ENCODE measurements around the gene ETFRF1. TPM values are rescaled to one million over a fixed set of nuclear protein-coding genes. Genes with fewer than 3 reads are reported as not detected.

Gene ETFRF1
- total RNA-seq, 1 experiment from 2014 or later: 10.2 TPM

- Mint-ChIP-seq H3K4me1 (ENCODE audit: low read depth, unreplicated experiment) (no peaks in the 10 kb centered on the region), H3K4me3 (ENCODE audit: unreplicated experiment) (no peak overlapping the region), H3K27ac (ENCODE audit: unreplicated experiment) (no peak overlapping the region), H3K27me3 (ENCODE audit: insufficient read depth, unreplicated experiment) (no peaks in the 10 kb centered on the region), H3K36me3 (ENCODE audit: insufficient read depth, unreplicated experiment) (peaks cover under 1% of the 10 kb centered on the region), H3K9me3 (ENCODE audit: unreplicated experiment) (no peaks in the 10 kb centered on the region)
- DNase-seq: no peak
- ChIA-PET CTCF (no interaction called here), POLR2A (no interaction called here)
- Histone ChIP-seq H3K27me3 (replicated peaks; ENCODE audit: control insufficient read depth, insufficient read depth, low read length) (no peaks in the 10 kb centered on the region), H3K4me1 (no peaks in the 10 kb centered on the region), H3K9me3 (no peaks in the 10 kb centered on the region), H3K36me3 (ENCODE audit: control insufficient read depth, insufficient read depth, low read length) (no peaks in the 10 kb centered on the region), H3K4me3 (ENCODE audit: low read depth, low read length) (no peak overlapping the region)
- no peak for TF ChIP-seq CTCF (IDR thresholded peaks at IDR 0.05; ENCODE audit: insufficient read depth in 1 of 2, low read depth in 1 of 2, low read length in 1 of 2, severe bottlenecking in 1 of 2, unreplicated experiment in 1 of 2)
- BruUV-seq (replicated peaks): no TSS peak
- intact Hi-C loops (cut with micrococcal nuclease; ENCODE audit: unreplicated experiment): no loop called here
Measured at GRCh38 chr12:25189656-25190055, 5.4 kb upstream of the ETFRF1 start.

- Mint-ChIP-seq H3K4me3 (ENCODE audit: unreplicated experiment) (no peak overlapping the region), H3K36me3 (ENCODE audit: insufficient read depth, unreplicated experiment) (peaks cover 10% of the 10 kb centered on the region), H3K4me1 (ENCODE audit: low read depth, unreplicated experiment) (no peaks in the 10 kb centered on the region), H3K9me3 (ENCODE audit: unreplicated experiment) (no peaks in the 10 kb centered on the region), H3K27ac (ENCODE audit: unreplicated experiment) (no peak overlapping the region), H3K27me3 (ENCODE audit: insufficient read depth, unreplicated experiment) (no peaks in the 10 kb centered on the region)
- Histone ChIP-seq H3K27me3 (replicated peaks; ENCODE audit: control insufficient read depth, insufficient read depth, low read length) (no peaks in the 10 kb centered on the region), H3K9me3 (no peaks in the 10 kb centered on the region), H3K4me3 (ENCODE audit: low read depth, low read length) (no peak overlapping the region), H3K36me3 (ENCODE audit: control insufficient read depth, insufficient read depth, low read length) (no peaks in the 10 kb centered on the region), H3K4me1 (no peaks in the 10 kb centered on the region)
- DNase-seq: no peak
- BruUV-seq (replicated peaks): no TSS peak
- ChIA-PET POLR2A (no interaction called here), CTCF (no interaction called here)
- intact Hi-C loops (cut with micrococcal nuclease; ENCODE audit: unreplicated experiment): no loop called here
- TF ChIP-seq CTCF (IDR thresholded peaks at IDR 0.05; ENCODE audit: insufficient read depth in 1 of 2, low read depth in 1 of 2, low read length in 1 of 2, severe bottlenecking in 1 of 2, unreplicated experiment in 1 of 2): no peak
Measured at GRCh38 chr12:25190793-25191192, 4.2 kb upstream of the ETFRF1 start.

GRCh38 chr12:25194214-25194613 lies 823 bp upstream of the ETFRF1 start:
- Histone ChIP-seq H3K9me3 (no peaks in the 10 kb centered on the region), H3K27me3 (replicated peaks; ENCODE audit: control insufficient read depth, insufficient read depth, low read length) (no peaks in the 10 kb centered on the region), H3K36me3 (ENCODE audit: control insufficient read depth, insufficient read depth, low read length) (no peaks in the 10 kb centered on the region), H3K4me1 (peaks cover 8% of the 10 kb centered on the region; the same call in 1 of the 2 replicates), H3K4me3 (ENCODE audit: low read depth, low read length) (no peak overlapping the region)
- ChIA-PET POLR2A (interaction anchor here (1.1 kb wide), 1 partner anchor 190 kb away, joined by 17 read pairs; no protein-coding TSS in a partner anchor), CTCF (interaction anchor here (1.1 to 1.3 kb wide), 2 partner anchors 39 to 43 kb away, joined by 3 to 4 read pairs; no protein-coding TSS in a partner anchor)
- Mint-ChIP-seq H3K4me1 (ENCODE audit: low read depth, unreplicated experiment) (no peaks in the 10 kb centered on the region), H3K9me3 (ENCODE audit: unreplicated experiment) (no peaks in the 10 kb centered on the region), H3K4me3 (ENCODE audit: unreplicated experiment) (peak overlapping the region; percentile 87), H3K27me3 (ENCODE audit: insufficient read depth, unreplicated experiment) (no peaks in the 10 kb centered on the region), H3K27ac (ENCODE audit: unreplicated experiment) (peak overlapping the region; percentile 96), H3K36me3 (ENCODE audit: insufficient read depth, unreplicated experiment) (peaks cover 10% of the 10 kb centered on the region)
- intact Hi-C loops (cut with micrococcal nuclease; ENCODE audit: unreplicated experiment): no loop called here
- DNase-seq: no peak
- no TSS peak for BruUV-seq (replicated peaks)
- no peak for TF ChIP-seq CTCF (IDR thresholded peaks at IDR 0.05; ENCODE audit: insufficient read depth in 1 of 2, low read depth in 1 of 2, low read length in 1 of 2, severe bottlenecking in 1 of 2, unreplicated experiment in 1 of 2)
